Regular cardiac myocyte (primary cell): Measurements from ENCODE around the gene ZNF280B. TPM values are rescaled to one million over a fixed set of nuclear protein-coding genes. Genes with fewer than 3 reads are reported as not detected.

Experiments used
- total RNA-seq: library from RNA; depleted of rRNA; stranded (reverse); fragments of >200 nt; gene quantifications from 2 replicates; pipeline ENCODE4 v1.2.3, GENCODE V29; 2014

Gene ZNF280B, protein sequence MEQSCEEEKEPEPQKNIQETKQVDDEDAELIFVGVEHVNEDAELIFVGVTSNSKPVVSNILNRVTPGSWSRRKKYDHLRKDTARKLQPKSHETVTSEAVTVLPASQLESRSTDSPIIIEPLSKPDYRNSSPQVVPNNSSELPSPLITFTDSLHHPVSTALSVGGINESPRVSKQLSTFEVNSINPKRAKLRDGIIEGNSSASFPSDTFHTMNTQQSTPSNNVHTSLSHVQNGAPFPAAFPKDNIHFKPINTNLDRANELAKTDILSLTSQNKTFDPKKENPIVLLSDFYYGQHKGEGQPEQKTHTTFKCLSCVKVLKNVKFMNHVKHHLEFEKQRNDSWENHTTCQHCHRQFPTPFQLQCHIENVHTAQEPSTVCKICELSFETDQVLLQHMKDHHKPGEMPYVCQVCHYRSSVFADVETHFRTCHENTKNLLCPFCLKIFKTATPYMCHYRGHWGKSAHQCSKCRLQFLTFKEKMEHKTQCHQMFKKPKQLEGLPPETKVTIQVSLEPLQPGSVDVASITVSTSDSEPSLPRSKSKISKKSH
- 0.56 and 0.58 TPM in 2 replicates for total RNA-seq

DNA sequence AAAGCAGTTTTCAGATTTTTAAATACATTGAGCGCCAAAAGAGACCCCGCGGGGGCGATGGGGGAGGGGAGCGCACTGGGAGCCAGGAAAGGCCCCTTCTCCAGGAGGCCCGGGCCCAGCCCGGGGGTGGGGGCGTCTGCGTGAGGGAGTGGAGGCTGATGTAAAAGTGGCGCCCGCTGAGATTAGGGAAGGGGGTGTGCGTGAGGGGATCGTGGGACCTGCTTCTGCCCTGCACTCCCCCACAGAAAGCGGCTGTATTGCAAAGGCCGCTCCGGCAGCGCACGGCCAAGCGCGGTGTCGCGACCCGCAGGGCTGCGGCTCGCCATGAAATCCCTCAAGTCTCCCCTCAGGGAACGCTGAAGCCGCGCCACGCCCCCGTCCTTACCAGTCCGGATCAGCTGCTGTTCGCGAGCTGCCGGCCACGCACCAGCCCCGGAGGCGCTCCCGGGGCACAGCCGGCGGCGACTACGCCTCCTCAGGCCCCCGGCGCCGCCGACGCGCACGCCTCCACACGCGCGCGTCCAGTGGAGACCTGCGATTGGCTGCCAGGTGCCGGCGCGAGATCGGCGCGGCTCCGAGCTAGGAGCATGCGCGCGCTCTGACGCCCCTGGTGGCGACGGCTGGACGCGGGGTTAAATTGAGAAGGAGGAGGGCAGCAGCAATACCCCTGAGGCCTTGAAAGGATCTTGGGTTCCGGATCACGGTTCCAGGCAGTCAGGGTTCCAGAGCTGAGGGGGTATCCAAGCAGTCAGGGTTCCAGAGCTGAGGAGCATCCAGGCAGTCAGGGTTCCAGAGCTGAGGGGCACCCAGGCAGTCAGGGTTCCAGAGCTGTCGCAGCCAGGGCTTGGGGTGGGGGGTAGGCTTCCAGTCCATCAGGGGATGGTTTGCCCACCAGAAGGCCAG, at the start of gene ZNF280B:
ZNF280B (minus strand) TSS at position 469 of the 903 bp plus-strand sequence. CDS start 19,344 bp downstream, outside the sequence.

DNA sequence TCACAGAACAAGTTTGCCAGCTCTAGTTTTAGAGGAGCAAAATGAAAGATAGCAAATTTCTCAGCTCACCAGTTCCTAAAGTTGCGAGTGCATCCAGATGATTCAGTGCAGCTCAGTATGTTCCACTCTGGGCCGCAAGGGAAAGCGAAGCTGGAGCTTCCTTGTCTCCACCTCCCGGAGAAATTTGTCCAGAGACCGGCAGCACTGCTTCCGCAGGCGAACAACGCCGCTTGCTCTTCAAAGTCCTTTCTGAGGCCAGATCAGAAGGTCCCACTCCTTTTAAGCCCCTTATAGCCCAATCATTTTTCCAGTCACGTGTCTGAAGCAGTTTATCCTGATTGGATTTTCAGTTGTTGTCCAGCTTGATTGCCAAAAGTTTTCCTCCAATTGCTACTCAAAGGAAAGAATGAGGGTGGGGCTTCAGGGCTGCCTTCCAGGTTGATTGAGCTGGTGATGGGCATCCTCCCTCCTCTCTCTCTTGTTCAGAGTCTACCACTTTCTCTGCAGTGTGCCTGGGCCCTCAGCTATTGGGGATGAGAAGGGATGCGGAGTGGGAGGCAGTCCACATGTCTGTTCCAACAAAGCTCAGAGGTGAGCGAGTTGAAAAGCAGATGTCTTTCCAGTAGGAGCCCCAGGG, 11.6 kb upstream of the ZNF280B start, which contains the start of gene ZNF280A:
ZNF280A (minus strand) TSS at position 251 of the 637 bp plus-strand sequence. CDS start 4,640 bp downstream, outside the sequence.

Other genes with a start within 250 kb of the ZNF280B start
- under 0.01 and 0.28 TPM in 2 replicates for gene ZNF280A, start 11.5 kb upstream of the ZNF280B start, total RNA-seq
- under 0.01 and 0.58 TPM in 2 replicates for gene PRAME, start 50.5 kb upstream of the ZNF280B start, total RNA-seq
- not detected in 2 replicates for gene GGTLC2, start 135.9 kb upstream of the ZNF280B start, total RNA-seq